ENCODE data around the gene DMP1.

GRCh38 chr4:87608229-87608628, 41.9 kb upstream of the DMP1 start, which contains the start of gene DSPP:
- TF ChIP-seq GATA2 (IDR thresholded peaks at IDR 0.05; ENCODE audit: low read depth, low read length), result no peak
- no peak for TF ChIP-seq GATA3 (IDR thresholded peaks at IDR 0.05; ENCODE audit: low read depth, low read length)
